Loucy (cell line): ENCODE results near the gene RAB8A.

Source experiments
- EZH2phosphoT487 ChIP-seq: fragments of 200-600 bp; IDR thresholded peaks from 2 replicates; pipeline ENCODE4 v1.6.1; 2018; ENCODE audit warnings: antibody characterized with exemption, mild to moderate bottlenecking, moderate library complexity, borderline replicate concordance
- TF ChIP-seq, protein P1 (sequence below): fragments of 200-600 bp; sonication (generic); conservative IDR thresholded peaks from 2 replicates; pipeline ENCODE4 v1.5.1; 2014; ENCODE audit warnings: mild to moderate bottlenecking, antibody characterized with exemption, low read length

DNA sequence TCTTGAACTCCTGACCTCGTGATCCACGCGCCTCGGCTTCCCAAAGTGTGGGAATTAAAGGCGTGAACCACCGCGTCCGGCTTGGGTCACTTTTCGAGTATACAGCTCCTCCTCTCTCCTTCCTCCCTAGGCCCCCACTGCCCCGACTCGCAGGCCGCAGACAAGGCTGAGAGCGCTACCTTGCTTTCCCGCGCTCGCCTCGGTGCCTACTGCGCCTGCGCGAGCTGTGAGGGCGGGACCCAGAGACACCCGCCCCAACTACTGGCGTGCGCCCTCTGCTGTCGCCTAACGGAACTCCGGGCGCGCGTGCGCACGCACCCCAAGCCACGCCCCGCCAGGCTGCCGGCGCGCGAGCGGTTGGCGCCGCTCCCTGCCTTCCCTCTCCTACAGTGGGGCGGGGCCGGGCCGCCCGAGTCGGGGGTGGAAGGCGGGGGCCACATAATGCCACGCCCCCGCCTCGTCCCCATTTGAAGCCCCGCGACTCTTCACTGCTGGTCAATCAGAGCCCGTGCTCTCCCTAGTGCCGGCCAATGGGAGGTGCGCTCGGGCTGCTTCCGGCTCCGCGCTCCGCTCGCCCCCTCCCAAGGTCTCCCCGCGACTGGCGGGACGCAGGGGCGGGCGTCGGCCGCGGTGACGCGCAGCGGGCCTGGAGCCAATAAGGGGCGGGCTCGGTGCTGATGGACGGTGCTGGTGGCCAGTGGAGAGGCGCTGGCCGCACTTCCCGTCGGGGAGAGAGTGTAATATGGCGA lies at the start of gene RAB8A:
- TF ChIP-seq, protein P1, sequence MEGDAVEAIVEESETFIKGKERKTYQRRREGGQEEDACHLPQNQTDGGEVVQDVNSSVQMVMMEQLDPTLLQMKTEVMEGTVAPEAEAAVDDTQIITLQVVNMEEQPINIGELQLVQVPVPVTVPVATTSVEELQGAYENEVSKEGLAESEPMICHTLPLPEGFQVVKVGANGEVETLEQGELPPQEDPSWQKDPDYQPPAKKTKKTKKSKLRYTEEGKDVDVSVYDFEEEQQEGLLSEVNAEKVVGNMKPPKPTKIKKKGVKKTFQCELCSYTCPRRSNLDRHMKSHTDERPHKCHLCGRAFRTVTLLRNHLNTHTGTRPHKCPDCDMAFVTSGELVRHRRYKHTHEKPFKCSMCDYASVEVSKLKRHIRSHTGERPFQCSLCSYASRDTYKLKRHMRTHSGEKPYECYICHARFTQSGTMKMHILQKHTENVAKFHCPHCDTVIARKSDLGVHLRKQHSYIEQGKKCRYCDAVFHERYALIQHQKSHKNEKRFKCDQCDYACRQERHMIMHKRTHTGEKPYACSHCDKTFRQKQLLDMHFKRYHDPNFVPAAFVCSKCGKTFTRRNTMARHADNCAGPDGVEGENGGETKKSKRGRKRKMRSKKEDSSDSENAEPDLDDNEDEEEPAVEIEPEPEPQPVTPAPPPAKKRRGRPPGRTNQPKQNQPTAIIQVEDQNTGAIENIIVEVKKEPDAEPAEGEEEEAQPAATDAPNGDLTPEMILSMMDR, result peak; percentile 69
- TF ChIP-seq EZH2phosphoT487, result no peak
